Neural progenitor cell (in vitro differentiated cells): ENCODE results near the gene GATAD2A. TPM values are rescaled to one million over a fixed set of nuclear protein-coding genes. Genes with fewer than 3 reads are reported as not detected.

Experiments used
- DNase-seq: peaks from one replicate; pipeline ENCODE4 v3.0.0-alpha.2; 2016; ENCODE audit warnings: low spot score
- H2AFZ ChIP-seq: fragments of 200-600 bp; sonication (generic); replicated peaks from 2 replicates; pipeline ENCODE4 v1.6.1; 2016; ENCODE audit warnings: antibody characterized with exemption
- H3F3A ChIP-seq: fragments of 200-600 bp; sonication (generic); 2 replicates; pipeline ENCODE4 v1.6.1; 2016; ENCODE audit warnings: antibody characterized with exemption, low read depth
- H3K27ac ChIP-seq: fragments of 200-600 bp; sonication (generic); 2 replicates; pipeline ENCODE4 v1.5.1; 2016; ENCODE audit warnings: mild to moderate bottlenecking
- H3K27me3 ChIP-seq: fragments of 200-600 bp; sonication (generic); 2 replicates; pipeline ENCODE4 v1.6.1; 2016; ENCODE audit warnings: mild to moderate bottlenecking, moderate library complexity
- H3K36me3 ChIP-seq: fragments of 200-600 bp; sonication (generic); 2 replicates; pipeline ENCODE4 v1.5.1; 2016
- H3K4me1 ChIP-seq: fragments of 200-600 bp; sonication (generic); 2 replicates; pipeline ENCODE4 v1.6.1; 2016; ENCODE audit warnings: mixed run types
- H3K4me2 ChIP-seq: fragments of 200-600 bp; sonication (generic); 2 replicates; pipeline ENCODE4 v1.6.1; 2016
- H3K4me3 ChIP-seq: fragments of 200-600 bp; sonication (generic); 2 replicates; pipeline ENCODE4 v1.5.1; 2016
- H3K79me2 ChIP-seq: fragments of 200-600 bp; sonication (generic); 2 replicates; pipeline ENCODE4 v1.6.1; 2016; ENCODE audit warnings: low read depth
- H3K9ac ChIP-seq: fragments of 200-600 bp; sonication (generic); 2 replicates; pipeline ENCODE4 v1.6.1; 2016
- H3K9me3 ChIP-seq: fragments of 200-600 bp; sonication (generic); 2 replicates; pipeline ENCODE4 v1.5.1; 2016; ENCODE audit warnings: low read depth
- H4K20me1 ChIP-seq: fragments of 200-600 bp; sonication (generic); 2 replicates; pipeline ENCODE4 v1.6.1; 2016; ENCODE audit warnings: low read depth
- H3K27ac Mint-ChIP-seq: 3 replicates; pipeline ENCODE4 v1.8.0; 2021; ENCODE audit warnings: mixed read lengths
- H3K27me3 Mint-ChIP-seq: 2 replicates; pipeline ENCODE4 v1.8.0; 2022; ENCODE audit warnings: low read depth, mild to moderate bottlenecking, inconsistent platforms, moderate library complexity, mixed read lengths; ENCODE audit not compliant: insufficient read depth
- H3K36me3 Mint-ChIP-seq: 3 replicates; pipeline ENCODE4 v1.8.0; 2021; ENCODE audit warnings: mixed read lengths
- H3K4me1 Mint-ChIP-seq: 3 replicates; pipeline ENCODE4 v1.8.0; 2021; ENCODE audit warnings: mixed read lengths
- H3K4me3 Mint-ChIP-seq: 3 replicates; pipeline ENCODE4 v1.8.0; 2021; ENCODE audit warnings: mild to moderate bottlenecking, moderate library complexity, mixed read lengths
- H3K9me3 Mint-ChIP-seq: 3 replicates; pipeline ENCODE4 v1.8.0; 2020; ENCODE audit warnings: mixed read lengths
- CTCF ChIP-seq: fragments of 200-600 bp; sonication (generic); IDR thresholded peaks from 2 replicates; pipeline ENCODE4 v1.5.1; 2017; ENCODE audit warnings: antibody characterized with exemption, mild to moderate bottlenecking
- EZH2 ChIP-seq: fragments of 200-600 bp; sonication (generic); IDR thresholded peaks from 2 replicates; pipeline ENCODE4 v1.6.1; 2017; ENCODE audit warnings: antibody characterized with exemption, mild to moderate bottlenecking, moderate library complexity
- EZH2phosphoT487 ChIP-seq: fragments of 200-600 bp; sonication (generic); IDR thresholded peaks from 2 replicates; pipeline ENCODE4 v1.6.1; 2017; ENCODE audit warnings: antibody characterized with exemption
- total RNA-seq: library from RNA; depleted of rRNA; stranded (reverse); fragments of >200 nt; gene quantifications from 2 replicates; pipeline ENCODE4 v1.2.3, GENCODE V29; 2015; ENCODE audit warnings: low replicate concordance

GATAD2A gene
- total RNA-seq, 1 donor from 2014 or later, result 37.9 TPM

GRCh38 chr19:19399733-19400433 lies 5.6 kb upstream of the GATAD2A start:
- H3K27ac Mint-ChIP-seq, result peak overlapping the region; percentile 69
- H3K9me3 Mint-ChIP-seq, result no peaks in the 10 kb centered on the region
- peaks cover 11% of the 10 kb centered on the region for H3K4me1 Mint-ChIP-seq
- no peak for TF ChIP-seq CTCF
- Histone ChIP-seq H4K20me1 (peaks cover 11% of the 10 kb centered on the region), H2AFZ (no peak overlapping the region), H3K36me3 (no peaks in the 10 kb centered on the region), H3K9me3 (no peaks in the 10 kb centered on the region), H3K9ac (no peak overlapping the region), H3F3A (peaks cover 15% of the 10 kb centered on the region), H3K4me3 (no peak overlapping the region), H3K4me2 (no peak overlapping the region), H3K27ac (no peak overlapping the region), H3K27me3 (peaks cover 11% of the 10 kb centered on the region), H3K79me2 (peaks cover 45% of the 10 kb centered on the region), H3K4me1 (peaks cover 4% of the 10 kb centered on the region)
- no peak overlapping the region for H3K4me3 Mint-ChIP-seq
- peaks cover 2% of the 10 kb centered on the region for H3K27me3 Mint-ChIP-seq
- DNase-seq, result no peak
- no peaks in the 10 kb centered on the region for H3K36me3 Mint-ChIP-seq

GRCh38 chr19:19402656-19403372 lies 2.7 kb upstream of the GATAD2A start:
- no peak overlapping the region for H3K4me3 ChIP-seq
- no peak for DNase-seq
- H3K27me3 ChIP-seq, result peaks cover 15% of the 10 kb centered on the region
- H3K9ac ChIP-seq, result no peak overlapping the region
- H3K4me2 ChIP-seq, result no peak overlapping the region
- peaks cover 27% of the 10 kb centered on the region for H3K4me1 Mint-ChIP-seq
- no peaks in the 10 kb centered on the region for H3K9me3 ChIP-seq
- H3K4me1 ChIP-seq, result peaks cover 18% of the 10 kb centered on the region
- H3K36me3 ChIP-seq, result no peaks in the 10 kb centered on the region
- H3K27ac ChIP-seq, result no peak overlapping the region
- H4K20me1 ChIP-seq, result peaks cover 26% of the 10 kb centered on the region
- TF ChIP-seq EZH2phosphoT487, result no peak
- TF ChIP-seq CTCF, result no peak
- no peak for TF ChIP-seq EZH2
- peaks cover 36% of the 10 kb centered on the region for H3F3A ChIP-seq
- H3K36me3 Mint-ChIP-seq, result no peaks in the 10 kb centered on the region
- no peak overlapping the region for H3K27ac Mint-ChIP-seq
- H3K27me3 Mint-ChIP-seq, result peaks cover 6% of the 10 kb centered on the region
- H3K79me2 ChIP-seq, result peaks cover 46% of the 10 kb centered on the region
- no peak overlapping the region for H2AFZ ChIP-seq
- no peaks in the 10 kb centered on the region for H3K9me3 Mint-ChIP-seq
- H3K4me3 Mint-ChIP-seq, result no peak overlapping the region

GRCh38 chr19:19403373-19403901 lies 2.0 kb upstream of the GATAD2A start:
- H3K27me3 Mint-ChIP-seq, result peaks cover 6% of the 10 kb centered on the region

More at GRCh38 chr19:19403373-19403901, 2.0 kb upstream of the GATAD2A start:
- Mint-ChIP-seq H3K36me3 (peaks cover 1% of the 10 kb centered on the region), H3K27ac (no peak overlapping the region), H3K4me3 (peak overlapping the region; percentile 62), H3K9me3 (no peaks in the 10 kb centered on the region), H3K4me1 (peaks cover 29% of the 10 kb centered on the region)
- H3K36me3 ChIP-seq, result no peaks in the 10 kb centered on the region
- H3K4me3 ChIP-seq, result no peak overlapping the region
- H3K79me2 ChIP-seq, result peaks cover 46% of the 10 kb centered on the region
- no peak overlapping the region for H3K4me2 ChIP-seq
- H4K20me1 ChIP-seq, result peaks cover 32% of the 10 kb centered on the region
- no peak for DNase-seq
- H2AFZ ChIP-seq, result no peak overlapping the region
- peaks cover 15% of the 10 kb centered on the region for H3K27me3 ChIP-seq
- H3K4me1 ChIP-seq, result peaks cover 24% of the 10 kb centered on the region
- H3F3A ChIP-seq, result peaks cover 36% of the 10 kb centered on the region
- H3K9ac ChIP-seq, result no peak overlapping the region
- TF ChIP-seq EZH2phosphoT487, result no peak
- TF ChIP-seq EZH2, result no peak
- no peak for TF ChIP-seq CTCF
- no peaks in the 10 kb centered on the region for H3K9me3 ChIP-seq
- H3K27ac ChIP-seq, result no peak overlapping the region
